ENCODE measurements around the gene KCNN4.
"Not testable (repeated sequence)": the region's sequence is repeated elsewhere in the genome, so short reads cannot be mapped to it uniquely, and the experiment has no call there.

The KCNN4 gene

GRCh38 chr19:43798546-43799409, 18.0 kb upstream of the KCNN4 start:
- DNase-seq (ENCODE audit: low read depth in 2 of 2): peak in 1 of 2 experiments; percentile 59

- DNase-seq (ENCODE audit: low read depth in 2 of 2): no peak
These were observed 17.3 kb upstream of the KCNN4 start for GRCh38 chr19:43798026-43798545.

DNA sequence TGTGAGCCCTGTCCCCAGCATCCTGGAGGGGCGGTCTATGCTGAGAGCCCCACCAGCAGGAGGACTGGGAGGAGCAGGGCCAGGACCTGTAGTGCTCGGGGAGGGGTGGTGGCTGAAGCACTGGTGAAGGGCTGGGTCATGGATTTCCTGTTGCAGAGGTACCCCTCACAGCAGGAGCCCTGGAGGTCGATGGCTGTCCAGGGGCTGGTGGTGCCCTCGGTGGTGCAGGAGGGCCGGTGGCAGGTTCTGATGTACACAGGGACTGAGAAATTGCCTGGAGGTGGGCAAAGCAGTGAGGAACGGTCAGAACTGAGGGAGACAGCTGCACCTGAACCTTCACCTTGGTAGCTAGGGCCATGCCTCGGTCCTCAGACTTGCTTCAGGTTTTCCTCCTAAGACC, 16.8 kb upstream of the KCNN4 start:
- no peak for DNase-seq (ENCODE audit: low read depth in 2 of 2)

DNA sequence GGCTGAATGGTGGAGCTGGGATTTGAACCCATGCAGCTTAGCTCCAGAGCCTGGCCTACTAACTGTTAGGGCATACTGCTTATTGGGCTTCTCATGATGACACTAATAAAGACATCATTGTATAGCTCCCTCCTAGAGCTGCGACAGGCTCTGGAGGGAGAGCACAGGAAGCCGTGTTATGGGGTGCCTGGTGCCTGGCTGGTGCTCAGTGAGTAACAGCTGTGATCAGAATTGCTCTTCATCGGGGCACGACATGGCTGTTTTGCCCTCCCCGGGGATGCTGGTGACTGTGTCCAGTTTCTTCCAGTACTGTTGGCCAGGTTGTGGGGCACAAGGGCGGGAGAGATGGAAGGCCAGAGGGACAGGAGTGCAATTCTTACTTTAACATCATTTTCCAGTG, 16.3 kb upstream of the KCNN4 start:
- no peak for DNase-seq (ENCODE audit: low read depth in 2 of 2)

DNA sequence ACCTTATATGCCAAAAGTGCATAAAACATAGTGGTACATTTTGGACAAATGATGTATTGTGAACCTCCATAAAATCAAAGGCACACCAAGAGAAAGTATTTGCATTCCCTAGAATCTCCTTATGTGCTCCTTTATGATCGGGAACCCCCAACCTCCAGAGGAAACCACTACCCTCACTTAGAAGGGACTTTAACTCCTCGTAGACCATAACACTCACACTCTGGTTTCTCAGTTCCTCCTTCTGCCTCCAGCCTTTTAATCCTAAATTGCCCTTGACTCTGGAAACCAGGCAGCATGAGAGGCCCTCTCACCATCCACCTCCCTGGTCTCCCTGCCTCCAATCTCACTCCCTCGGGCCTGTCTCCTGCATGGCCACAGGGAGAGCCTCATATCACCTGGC, 9.8 kb upstream of the KCNN4 start:
- DNase-seq (ENCODE audit: low read depth in 2 of 2): no peak

DNA sequence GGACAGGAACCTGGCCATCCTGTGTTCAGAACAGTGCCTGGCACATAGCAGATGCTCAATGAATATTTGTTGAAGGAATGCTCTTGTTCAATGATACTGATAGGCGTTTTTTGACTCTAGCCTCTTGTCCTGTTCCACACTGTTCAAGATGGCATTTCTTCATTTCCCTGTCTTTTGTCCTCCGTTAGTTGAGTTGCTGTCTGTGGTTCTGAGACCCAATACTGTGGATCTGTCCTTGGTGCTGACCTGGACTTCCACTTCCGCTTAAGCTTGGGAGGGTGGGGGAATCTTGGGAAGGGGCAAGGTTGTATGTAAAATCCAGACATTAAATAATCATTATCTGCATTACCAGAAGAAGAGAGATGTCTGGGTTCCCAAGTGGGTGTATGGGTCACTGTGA, 8.3 kb upstream of the KCNN4 start:
- DNase-seq (ENCODE audit: low read depth in 2 of 2): no peak

DNA sequence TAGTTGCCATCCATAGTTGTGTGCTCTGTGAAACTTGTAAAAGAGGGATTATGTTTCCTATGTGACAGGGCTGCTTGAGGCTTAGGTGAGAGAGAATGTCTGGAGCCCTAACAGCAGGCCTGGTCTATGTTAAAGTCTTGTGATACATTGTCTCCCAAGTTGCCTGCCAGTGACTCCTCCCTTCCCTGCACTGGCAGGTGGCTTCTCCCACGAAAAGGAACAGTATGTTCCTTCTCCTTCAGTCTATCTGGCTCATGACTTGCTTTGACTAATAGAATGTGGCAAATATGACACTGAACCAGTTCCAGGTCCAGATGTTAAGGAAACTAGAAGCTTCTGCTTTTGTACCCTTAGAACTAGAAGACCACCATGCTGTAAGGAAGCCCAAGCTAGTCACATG, 5.9 kb upstream of the KCNN4 start:
- no peak for DNase-seq (ENCODE audit: low read depth in 2 of 2)

- DNase-seq (ENCODE audit: low read depth in 2 of 2): no peak
These were observed 4.4 kb upstream of the KCNN4 start for GRCh38 chr19:43784981-43785808.

- peak in 1 of 2 experiments; percentile 67 for DNase-seq (ENCODE audit: low read depth in 2 of 2)
These were observed 3.6 kb upstream of the KCNN4 start for GRCh38 chr19:43784241-43784980.

DNA sequence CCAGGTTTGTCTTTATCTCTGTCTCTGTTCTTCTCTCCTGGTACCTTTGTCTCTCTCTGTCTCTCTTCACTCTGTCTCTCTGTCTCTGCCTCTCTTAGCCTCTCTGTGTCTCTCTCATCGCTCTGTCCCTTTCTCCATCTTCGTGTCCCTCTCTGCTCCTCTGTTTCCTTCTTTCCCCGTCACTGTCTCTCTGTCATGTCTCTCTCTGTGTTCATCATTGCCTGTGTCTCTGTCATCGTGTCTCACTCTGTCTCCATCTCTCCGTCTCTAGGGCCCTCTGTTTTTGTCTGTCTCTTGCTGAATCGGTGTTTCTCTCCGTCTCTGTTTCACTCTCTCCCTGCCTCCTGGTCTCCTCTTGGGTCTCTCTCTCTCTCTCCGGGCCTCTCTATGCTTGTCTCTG, 2.9 kb upstream of the KCNN4 start:
- no peak for DNase-seq (ENCODE audit: low read depth in 2 of 2)

DNA sequence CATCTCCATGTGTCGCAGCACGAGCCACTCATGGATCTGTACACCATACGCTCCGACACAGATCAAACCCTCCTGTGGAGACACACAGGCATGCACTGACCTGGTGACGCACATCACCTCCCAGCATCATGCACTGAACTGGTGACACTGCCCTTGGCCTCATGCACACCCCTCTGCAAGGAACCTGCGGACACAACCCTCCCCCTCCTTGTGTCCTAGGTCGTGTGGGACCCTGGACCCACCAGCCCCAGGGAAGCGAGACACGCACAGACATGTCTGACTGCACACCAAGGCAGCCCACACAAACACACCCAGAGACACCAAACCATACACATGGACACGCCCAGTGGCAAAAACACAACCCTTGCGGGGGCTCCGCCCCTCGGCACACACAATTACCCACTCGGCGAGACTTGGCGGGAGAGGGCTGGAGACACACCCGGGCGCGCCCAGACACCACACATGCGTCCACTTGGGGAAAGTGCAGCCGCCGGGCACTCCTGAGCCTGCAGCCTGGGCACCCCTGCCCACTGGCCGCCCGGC, 2.0 kb upstream of the KCNN4 start:
- no peak for DNase-seq (ENCODE audit: low read depth in 2 of 2)

DNA sequence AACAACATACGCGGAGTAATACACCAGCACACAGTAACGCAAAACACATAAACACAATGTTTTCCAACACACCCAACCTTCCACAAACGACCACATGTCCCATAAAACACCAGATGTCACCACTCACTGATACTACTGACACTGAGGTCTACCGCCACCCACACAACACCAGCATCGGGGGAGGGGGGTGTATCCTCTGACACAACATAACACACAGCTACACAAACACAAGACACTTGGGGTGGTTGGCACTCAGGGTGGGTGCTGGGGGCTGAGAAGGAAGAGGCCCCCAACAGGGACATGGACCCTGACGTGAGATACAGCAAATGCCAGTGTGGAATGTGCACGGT, 1.5 kb upstream of the KCNN4 start:
- DNase-seq (ENCODE audit: low read depth in 2 of 2): no peak

DNA sequence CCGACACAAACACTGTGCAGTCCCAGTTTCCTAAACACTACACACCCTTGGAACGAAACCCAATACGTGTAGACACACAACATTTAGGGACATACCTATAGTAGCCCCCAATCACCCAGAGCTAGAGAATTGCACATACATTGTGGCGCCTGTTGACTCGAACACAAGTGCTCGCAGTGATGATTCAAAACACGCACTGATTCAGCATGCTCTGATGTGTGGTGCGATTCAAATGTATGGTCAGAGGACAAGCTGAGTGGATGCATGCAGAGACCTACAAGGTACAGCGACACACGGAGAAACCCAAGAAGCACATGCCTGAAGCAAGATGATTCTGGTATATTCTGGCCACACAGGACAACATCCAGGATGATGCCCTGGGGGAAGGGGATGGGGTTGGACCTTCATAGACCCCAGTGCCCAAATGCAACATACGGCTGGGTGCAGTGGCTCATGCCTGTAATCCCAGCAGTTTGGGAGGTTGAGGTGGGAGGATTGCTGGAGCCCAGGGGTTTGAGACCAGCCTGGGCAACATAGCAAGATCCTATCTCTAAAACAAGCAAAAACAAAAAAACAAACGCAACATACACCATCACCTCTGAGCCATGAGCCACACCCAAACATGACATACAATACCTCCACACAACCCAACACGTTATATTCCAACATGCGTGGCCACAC, 997 bp upstream of the KCNN4 start:
- no peak for DNase-seq (ENCODE audit: low read depth in 2 of 2)

DNA sequence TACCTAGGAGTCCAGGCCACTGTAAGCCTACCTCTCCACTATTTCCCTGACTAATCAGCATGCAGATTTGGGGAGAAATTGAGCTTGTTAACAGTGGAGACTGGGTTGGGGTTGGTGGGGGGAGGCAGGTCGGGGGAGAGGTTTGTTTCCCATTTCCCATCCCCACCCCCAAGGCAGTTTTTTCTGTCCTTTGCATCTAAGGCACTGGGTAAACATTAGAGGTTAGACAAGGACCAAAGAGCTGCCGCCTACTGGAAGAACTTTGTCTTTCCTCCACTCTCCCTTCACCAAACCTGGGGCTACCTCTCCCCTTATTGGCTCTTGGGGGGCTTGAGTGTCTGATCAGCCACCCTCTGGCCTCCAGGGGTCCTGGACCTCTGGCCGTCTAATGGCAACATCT, 953 bp downstream of the KCNN4 start:
- DNase-seq (ENCODE audit: low read depth in 2 of 2): no peak

- DNase-seq (ENCODE audit: low read depth in 2 of 2): no peak
These were observed 1.5 kb downstream of the KCNN4 start for GRCh38 chr19:43779147-43779819.

DNA sequence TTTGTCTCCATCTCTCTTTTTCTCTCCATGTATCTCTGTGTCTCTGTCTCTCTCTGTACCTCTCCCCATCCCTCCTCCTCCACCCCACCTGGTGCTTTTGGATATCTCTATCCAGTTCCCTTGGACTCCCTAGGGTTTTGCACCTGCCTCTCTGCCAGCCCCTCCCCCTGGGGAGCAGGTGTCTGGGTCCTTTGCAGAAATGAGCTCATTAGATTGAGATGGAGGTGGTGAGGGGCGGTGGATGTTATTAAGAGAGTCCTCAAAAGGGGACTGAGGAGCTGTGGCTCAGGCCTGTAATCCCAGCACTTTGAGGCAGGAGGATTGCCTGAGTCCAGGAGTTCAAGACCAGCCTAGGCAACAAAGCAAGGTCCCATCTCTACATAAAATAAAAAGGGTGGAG, 2.1 kb downstream of the KCNN4 start:
- DNase-seq (ENCODE audit: low read depth in 2 of 2): no peak

- DNase-seq (ENCODE audit: low read depth in 2 of 2): no peak
These were observed 3.5 kb downstream of the KCNN4 start for GRCh38 chr19:43777163-43777695.

DNA sequence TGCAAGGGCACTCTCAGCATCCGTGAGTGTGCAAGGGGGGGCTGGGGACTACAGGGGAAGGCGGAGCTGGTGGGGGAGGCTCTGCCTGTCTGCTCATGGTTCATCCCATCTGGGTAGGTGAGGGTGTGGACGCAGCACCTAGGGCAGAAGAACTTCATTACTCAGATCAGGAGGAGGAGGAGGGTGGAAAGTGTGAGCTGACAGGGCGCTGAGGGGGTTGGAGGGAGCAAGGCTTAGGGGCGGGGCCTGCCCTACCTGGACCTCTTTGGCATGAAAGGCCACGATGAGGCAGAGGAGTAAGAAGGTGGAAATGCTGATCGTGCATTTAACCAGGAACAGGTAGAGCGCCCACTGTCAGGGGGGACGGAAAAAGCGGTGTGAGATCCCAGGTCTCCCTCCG, 4.5 kb downstream of the KCNN4 start:
- peak; percentile 40 to 69 for DNase-seq (ENCODE audit: low read depth in 2 of 2)

GRCh38 chr19:43775299-43775890, 5.4 kb downstream of the KCNN4 start:
- no peak for DNase-seq (ENCODE audit: low read depth in 2 of 2)

GRCh38 chr19:43774940-43775258, 5.9 kb downstream of the KCNN4 start:
- DNase-seq (ENCODE audit: low read depth in 2 of 2): not testable (repeated sequence)
